ENCODE data around the gene PAGR1.

Gene PAGR1

GRCh38 chr16:29814592-29814991 lies 1.4 kb upstream of the PAGR1 start:
- H3K36me3 ChIP-seq (ENCODE audit: insufficient read depth, low read length), result 0 out of 2 replicates have a peak, but pooled peaks cover 3% of the 10 kb centered on the region
- no peaks in the 10 kb centered on the region for H3K9me3 ChIP-seq (ENCODE audit: control insufficient read depth, insufficient read depth, low read length)
- H3K9ac ChIP-seq (ENCODE audit: low read depth, low read length), result peak overlapping the region; percentile 96; the same call in 1 of the 2 replicates
- H3K4me1 ChIP-seq (ENCODE audit: insufficient read depth, low read length), result peaks cover 9% of the 10 kb centered on the region; the same call in 1 of the 2 replicates

GRCh38 chr16:29815032-29815721 lies 775 bp upstream of the PAGR1 start:
- Histone ChIP-seq H3K4me1 (ENCODE audit: insufficient read depth, low read length) (peaks cover 8% of the 10 kb centered on the region; the same call in 1 of the 2 replicates), H3K36me3 (ENCODE audit: insufficient read depth, low read length) (0 out of 2 replicates have a peak, but pooled peaks cover 7% of the 10 kb centered on the region), H3K9ac (ENCODE audit: low read depth, low read length) (peak overlapping the region; percentile 96; the same call in 1 of the 2 replicates), H3K9me3 (ENCODE audit: control insufficient read depth, insufficient read depth, low read length) (no peaks in the 10 kb centered on the region)

GRCh38 chr16:29816694-29817441 lies 916 bp downstream of the PAGR1 start:
- H3K36me3 ChIP-seq (ENCODE audit: insufficient read depth, low read length), result 0 out of 2 replicates have a peak, but pooled peaks cover 7% of the 10 kb centered on the region
- peak overlapping the region; percentile 96 for H3K9ac ChIP-seq (ENCODE audit: low read depth, low read length)
- H3K4me1 ChIP-seq (ENCODE audit: insufficient read depth, low read length), result peaks cover 9% of the 10 kb centered on the region; the same call in 1 of the 2 replicates

GRCh38 chr16:29818082-29818481 lies 2.1 kb downstream of the PAGR1 start:
- H3K9me3 ChIP-seq (ENCODE audit: control insufficient read depth, insufficient read depth, low read length), result no peaks in the 10 kb centered on the region
- H3K4me1 ChIP-seq (ENCODE audit: insufficient read depth, low read length), result peaks cover 17% of the 10 kb centered on the region; the same call in 1 of the 2 replicates
- H3K9ac ChIP-seq (ENCODE audit: low read depth, low read length), result no peak overlapping the region
- H3K36me3 ChIP-seq (ENCODE audit: insufficient read depth, low read length), result 0 out of 2 replicates have a peak, but pooled peaks cover 7% of the 10 kb centered on the region

More at GRCh38 chr16:29816694-29817441, 916 bp downstream of the PAGR1 start:
- no peaks in the 10 kb centered on the region for H3K9me3 ChIP-seq (ENCODE audit: control insufficient read depth, insufficient read depth, low read length)

GRCh38 chr16:29819506-29819905 lies 3.6 kb downstream of the PAGR1 start:
- Histone ChIP-seq H3K36me3 (ENCODE audit: insufficient read depth, low read length) (0 out of 2 replicates have a peak, but pooled peaks cover 7% of the 10 kb centered on the region), H3K4me1 (ENCODE audit: insufficient read depth, low read length) (peaks cover 20% of the 10 kb centered on the region; the same call in 1 of the 2 replicates), H3K9ac (ENCODE audit: low read depth, low read length) (no peak overlapping the region), H3K9me3 (ENCODE audit: control insufficient read depth, insufficient read depth, low read length) (no peaks in the 10 kb centered on the region)

- Histone ChIP-seq H3K36me3 (ENCODE audit: insufficient read depth, low read length) (0 out of 2 replicates have a peak, but pooled peaks cover 7% of the 10 kb centered on the region), H3K4me1 (ENCODE audit: insufficient read depth, low read length) (peaks cover 27% of the 10 kb centered on the region; the same call in 1 of the 2 replicates), H3K9ac (ENCODE audit: low read depth, low read length) (peak within 1 kb of the TSS; percentile 19; the same call in 1 of the 2 replicates), H3K9me3 (ENCODE audit: control insufficient read depth, insufficient read depth, low read length) (no peaks in the 10 kb centered on the region)
Measured at GRCh38 chr16:29820271-29820701, 4.3 kb downstream of the PAGR1 start, which contains the start of gene MVP. Gene MVP (plus strand): TSS chr16:29820462. CDS start chr16:29830550, 10,088 bp downstream.

- Histone ChIP-seq H3K9me3 (ENCODE audit: control insufficient read depth, insufficient read depth, low read length) (no peaks in the 10 kb centered on the region), H3K9ac (ENCODE audit: low read depth, low read length) (peak overlapping the region; percentile 19; the same call in 1 of the 2 replicates), H3K4me1 (ENCODE audit: insufficient read depth, low read length) (peaks cover 34% of the 10 kb centered on the region; the same call in 1 of the 2 replicates), H3K36me3 (ENCODE audit: insufficient read depth, low read length) (0 out of 2 replicates have a peak, but pooled peaks cover 7% of the 10 kb centered on the region)
Measured at GRCh38 chr16:29820730-29821642, 5.0 kb downstream of the PAGR1 start.

GRCh38 chr16:29821643-29822115 lies 5.7 kb downstream of the PAGR1 start:
- H3K4me1 ChIP-seq (ENCODE audit: insufficient read depth, low read length), result peaks cover 36% of the 10 kb centered on the region; the same call in 1 of the 2 replicates

GRCh38 chr16:29824589-29825144 lies 8.7 kb downstream of the PAGR1 start:
- Histone ChIP-seq H3K9ac (ENCODE audit: low read depth, low read length) (no peak overlapping the region), H3K9me3 (ENCODE audit: control insufficient read depth, insufficient read depth, low read length) (no peaks in the 10 kb centered on the region), H3K36me3 (ENCODE audit: insufficient read depth, low read length) (0 out of 2 replicates have a peak, but pooled peaks cover 4% of the 10 kb centered on the region), H3K4me1 (ENCODE audit: insufficient read depth, low read length) (peaks cover 36% of the 10 kb centered on the region; the same call in 1 of the 2 replicates)

More at GRCh38 chr16:29821643-29822115, 5.7 kb downstream of the PAGR1 start:
- H3K9me3 ChIP-seq (ENCODE audit: control insufficient read depth, insufficient read depth, low read length), result no peaks in the 10 kb centered on the region
- 0 out of 2 replicates have a peak, but pooled peaks cover 7% of the 10 kb centered on the region for H3K36me3 ChIP-seq (ENCODE audit: insufficient read depth, low read length)
- no peak overlapping the region for H3K9ac ChIP-seq (ENCODE audit: low read depth, low read length)

- H3K36me3 ChIP-seq (ENCODE audit: insufficient read depth, low read length), result no peaks in the 10 kb centered on the region
- H3K9ac ChIP-seq (ENCODE audit: low read depth, low read length), result no peak overlapping the region
- no peaks in the 10 kb centered on the region for H3K9me3 ChIP-seq (ENCODE audit: control insufficient read depth, insufficient read depth, low read length)
- H3K4me1 ChIP-seq (ENCODE audit: insufficient read depth, low read length), result peaks cover 36% of the 10 kb centered on the region; the same call in 1 of the 2 replicates
Measured at GRCh38 chr16:29825145-29826044, 9.4 kb downstream of the PAGR1 start.

- no peaks in the 10 kb centered on the region for H3K9me3 ChIP-seq (ENCODE audit: control insufficient read depth, insufficient read depth, low read length)
- H3K36me3 ChIP-seq (ENCODE audit: insufficient read depth, low read length), result no peaks in the 10 kb centered on the region
- peaks cover 31% of the 10 kb centered on the region; the same call in 1 of the 2 replicates for H3K4me1 ChIP-seq (ENCODE audit: insufficient read depth, low read length)
- no peak overlapping the region for H3K9ac ChIP-seq (ENCODE audit: low read depth, low read length)
Measured at GRCh38 chr16:29826342-29826695, 10.4 kb downstream of the PAGR1 start.

GRCh38 chr16:29830774-29831173 lies 14.8 kb downstream of the PAGR1 start:
- peaks cover 4% of the 10 kb centered on the region; the same call in 1 of the 2 replicates for H3K4me1 ChIP-seq (ENCODE audit: insufficient read depth, low read length)

More at GRCh38 chr16:29830774-29831173, 14.8 kb downstream of the PAGR1 start:
- Histone ChIP-seq H3K9me3 (ENCODE audit: control insufficient read depth, insufficient read depth, low read length) (no peaks in the 10 kb centered on the region), H3K9ac (ENCODE audit: low read depth, low read length) (no peak overlapping the region), H3K36me3 (ENCODE audit: insufficient read depth, low read length) (no peaks in the 10 kb centered on the region; the same call in 1 of the 2 replicates)

All from ES-I3 (cell line).